RWPE2 (cell line): Measurements from ENCODE around the gene WT1.

Experiments
- ATAC-seq: fragments of 200-7000 bp; cut with Tn5 transposase; 3 replicates; pipeline ENCODE4 v1.9.1; 2021; ENCODE audit warnings: low read depth
- DNase-seq: peaks from one replicate; pipeline ENCODE4 v3.0.0-alpha.2; 2020; ENCODE audit warnings: low spot score
- H3K27ac ChIP-seq: fragments of 450-650 bp; 2 replicates; pipeline ENCODE4 v1.5.1; 2017; ENCODE audit warnings: mild to moderate bottlenecking; ENCODE audit not compliant: poor library complexity, severe bottlenecking
- H3K27me3 ChIP-seq: fragments of 250-450 bp; sonication (Bioruptor Pico); 2 replicates; pipeline ENCODE4 v1.5.1; 2021; ENCODE audit warnings: mild to moderate bottlenecking, moderate library complexity; ENCODE audit not compliant: insufficient read depth, poor library complexity, severe bottlenecking
- H3K36me3 ChIP-seq: fragments of 250-450 bp; sonication (Bioruptor Pico); 2 replicates; pipeline ENCODE4 v1.5.1; 2020; ENCODE audit warnings: low read depth, mild to moderate bottlenecking, moderate library complexity
- H3K4me1 ChIP-seq: fragments of 250-450 bp; sonication (Bioruptor Pico); 2 replicates; pipeline ENCODE4 v1.5.1; 2021; ENCODE audit warnings: mild to moderate bottlenecking, moderate library complexity; ENCODE audit not compliant: insufficient read depth, poor library complexity, severe bottlenecking
- H3K4me3 ChIP-seq: fragments of 250-450 bp; sonication (Bioruptor Pico); 2 replicates; pipeline ENCODE4 v1.5.1; 2021; ENCODE audit warnings: mild to moderate bottlenecking, moderate library complexity; ENCODE audit not compliant: severe bottlenecking
- H3K9me3 ChIP-seq: fragments of 250-450 bp; sonication (Bioruptor Pico); 2 replicates; pipeline ENCODE4 v1.5.1; 2021; ENCODE audit warnings: mild to moderate bottlenecking, moderate library complexity; ENCODE audit not compliant: severe bottlenecking
- TF ChIP-seq, protein P1 (sequence below): fragments of 450-650 bp; IDR thresholded peaks from one replicate; pipeline ENCODE4 v1.5.1; 2017; ENCODE audit warnings: mild to moderate bottlenecking, moderate library complexity; ENCODE audit not compliant: poor library complexity, severe bottlenecking

The WT1 gene

DNA sequence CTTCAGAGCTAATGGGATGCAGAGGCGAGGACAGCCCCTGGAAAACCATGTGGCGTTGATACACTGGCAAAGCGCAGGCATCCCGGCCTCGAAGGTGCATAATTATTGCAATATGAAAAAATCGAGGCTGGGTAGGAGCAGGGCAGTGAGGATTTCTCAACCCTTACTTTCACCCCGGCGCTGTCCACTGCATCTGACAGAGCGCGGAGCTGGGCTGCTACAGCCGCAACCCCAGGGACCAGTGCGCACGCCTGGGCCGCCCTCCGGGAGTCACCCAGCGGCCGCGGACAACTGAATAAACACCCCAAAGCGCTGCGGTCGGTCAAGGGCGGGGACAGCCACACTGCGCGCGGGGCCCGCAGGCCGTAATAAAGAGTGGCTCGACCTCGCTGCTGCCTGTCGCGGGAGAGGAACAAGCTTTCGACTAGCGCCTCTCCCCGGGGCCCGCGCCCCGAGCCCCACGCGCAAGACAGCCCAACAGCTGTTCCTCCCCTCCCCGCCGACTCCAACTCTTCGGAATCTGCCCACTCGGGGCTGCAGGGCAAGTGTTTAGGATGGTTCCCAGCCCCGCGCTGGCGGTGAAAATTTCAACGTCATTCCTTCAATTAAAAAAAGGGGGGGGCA is 3.6 kb upstream of the WT1 start:
- Histone ChIP-seq H3K27me3 (peaks cover 99% of the 10 kb centered on the region), H3K4me3 (no peak overlapping the region), H3K9me3 (no peaks in the 10 kb centered on the region), H3K27ac (no peak overlapping the region), H3K36me3 (no peaks in the 10 kb centered on the region), H3K4me1 (peaks cover 4% of the 10 kb centered on the region)
- no peak for DNase-seq
- TF ChIP-seq, protein P1, sequence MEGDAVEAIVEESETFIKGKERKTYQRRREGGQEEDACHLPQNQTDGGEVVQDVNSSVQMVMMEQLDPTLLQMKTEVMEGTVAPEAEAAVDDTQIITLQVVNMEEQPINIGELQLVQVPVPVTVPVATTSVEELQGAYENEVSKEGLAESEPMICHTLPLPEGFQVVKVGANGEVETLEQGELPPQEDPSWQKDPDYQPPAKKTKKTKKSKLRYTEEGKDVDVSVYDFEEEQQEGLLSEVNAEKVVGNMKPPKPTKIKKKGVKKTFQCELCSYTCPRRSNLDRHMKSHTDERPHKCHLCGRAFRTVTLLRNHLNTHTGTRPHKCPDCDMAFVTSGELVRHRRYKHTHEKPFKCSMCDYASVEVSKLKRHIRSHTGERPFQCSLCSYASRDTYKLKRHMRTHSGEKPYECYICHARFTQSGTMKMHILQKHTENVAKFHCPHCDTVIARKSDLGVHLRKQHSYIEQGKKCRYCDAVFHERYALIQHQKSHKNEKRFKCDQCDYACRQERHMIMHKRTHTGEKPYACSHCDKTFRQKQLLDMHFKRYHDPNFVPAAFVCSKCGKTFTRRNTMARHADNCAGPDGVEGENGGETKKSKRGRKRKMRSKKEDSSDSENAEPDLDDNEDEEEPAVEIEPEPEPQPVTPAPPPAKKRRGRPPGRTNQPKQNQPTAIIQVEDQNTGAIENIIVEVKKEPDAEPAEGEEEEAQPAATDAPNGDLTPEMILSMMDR = no peak
- no peak for ATAC-seq

- DNase-seq (no peak), ATAC-seq (no peak)
- Histone ChIP-seq H3K4me3 (no peak overlapping the region), H3K4me1 (peaks cover 4% of the 10 kb centered on the region), H3K27me3 (peaks cover 99% of the 10 kb centered on the region), H3K27ac (no peak overlapping the region), H3K36me3 (no peaks in the 10 kb centered on the region), H3K9me3 (no peaks in the 10 kb centered on the region)
- TF ChIP-seq, protein P1 = no peak
These were observed 3.1 kb upstream of the WT1 start for GRCh38 chr11:32438346-32438865.

- no peaks in the 10 kb centered on the region for H3K36me3 ChIP-seq
- no peak for ATAC-seq
- H3K9me3 ChIP-seq = no peaks in the 10 kb centered on the region
- TF ChIP-seq, protein P1 = no peak
- H3K4me1 ChIP-seq = peaks cover 4% of the 10 kb centered on the region
- H3K27me3 ChIP-seq = peaks cover 99% of the 10 kb centered on the region
- no peak overlapping the region for H3K27ac ChIP-seq
- DNase-seq = no peak
- H3K4me3 ChIP-seq = no peak overlapping the region
These were observed 2.4 kb upstream of the WT1 start for GRCh38 chr11:32437495-32438345.

DNA sequence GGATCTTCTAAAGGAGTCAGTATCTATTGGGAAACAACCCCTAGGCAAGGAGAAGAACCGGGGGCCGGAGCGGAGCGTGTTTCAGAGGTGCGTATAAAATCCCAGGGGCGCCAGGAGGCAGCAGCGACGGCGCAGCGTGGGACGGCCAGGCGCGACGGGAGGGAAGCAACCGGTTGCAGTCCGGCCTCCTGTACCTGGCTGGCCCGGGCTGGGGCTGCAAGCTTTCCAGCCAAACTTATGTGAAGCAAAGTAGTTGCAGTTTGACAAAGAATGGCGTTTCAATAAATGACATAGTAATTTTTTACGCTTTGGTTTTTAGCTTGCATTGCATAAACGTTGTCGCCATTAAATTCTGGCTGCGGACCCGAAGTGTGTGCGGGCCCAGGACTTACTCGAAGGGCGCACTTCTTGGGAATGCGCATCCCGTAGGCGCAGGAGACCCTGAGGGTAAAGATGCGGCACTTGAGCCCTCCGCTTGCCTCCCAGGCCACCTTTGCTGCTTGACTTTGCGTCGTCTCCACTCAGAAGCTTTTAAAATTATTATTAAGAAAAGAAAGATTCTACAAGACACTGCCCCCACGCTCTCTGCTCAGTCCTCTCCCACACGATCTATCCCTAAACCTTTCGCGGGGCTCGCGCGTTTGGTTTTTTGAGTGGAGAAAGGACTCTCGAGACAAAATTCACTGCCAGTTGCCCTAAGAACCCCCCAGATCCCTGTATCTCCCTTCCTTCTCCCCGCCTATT is 1.6 kb upstream of the WT1 start:
- DNase-seq = no peak
- no peak overlapping the region for H3K27ac ChIP-seq
- no peaks in the 10 kb centered on the region for H3K9me3 ChIP-seq
- no peak overlapping the region for H3K4me3 ChIP-seq
- no peak for ATAC-seq
- H3K36me3 ChIP-seq = no peaks in the 10 kb centered on the region
- peaks cover 99% of the 10 kb centered on the region for H3K27me3 ChIP-seq
- TF ChIP-seq, protein P1 = no peak
- H3K4me1 ChIP-seq = peaks cover 4% of the 10 kb centered on the region
